Panc1 (cell line): Measurements from ENCODE around the gene FOXO1.

Experiments used
- CTCF ChIP-seq: fragments of 450-650 bp; IDR thresholded peaks from 2 replicates; pipeline ENCODE4 v1.5.1; 2017; ENCODE audit warnings: mild to moderate bottlenecking
- POLR2AphosphoS5 ChIP-seq: IDR thresholded peaks from 2 replicates; pipeline ENCODE4 v1.6.1; 2012; ENCODE audit warnings: mild to moderate bottlenecking, low read depth, low read length, moderate library complexity

GRCh38 chr13:40578055-40578454 is 88.4 kb downstream of the FOXO1 start:
- TF ChIP-seq POLR2AphosphoS5 (no peak), CTCF (no peak)
